ENCODE results near the gene SNTG2.

Gene SNTG2

DNA sequence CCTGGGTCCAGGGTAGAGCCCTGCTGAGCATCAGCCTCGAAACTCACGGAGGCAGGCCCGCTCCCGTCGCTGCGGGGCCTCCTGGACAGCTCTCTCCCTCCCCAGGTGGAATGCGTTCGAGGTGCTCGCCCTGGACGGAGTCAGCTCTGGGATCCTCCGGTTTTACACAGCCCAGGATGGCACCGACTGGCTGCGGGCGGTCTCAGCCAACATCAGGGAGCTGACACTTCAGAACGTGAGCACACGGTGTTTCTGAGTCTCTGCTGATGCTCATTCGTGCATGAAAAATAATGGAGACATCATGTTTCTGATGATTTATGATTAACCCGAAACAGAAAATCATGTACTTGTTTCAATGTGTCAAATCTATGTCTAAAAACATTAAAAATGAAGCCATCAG lies 287.1 kb downstream of the SNTG2 start:
- DNase-seq (ENCODE audit: low spot score): no peak

- no peak for DNase-seq (ENCODE audit: low spot score)
Measured at GRCh38 chr2:1238598-1239138, 288.0 kb downstream of the SNTG2 start.

- no peak for DNase-seq (ENCODE audit: low spot score)
Measured at GRCh38 chr2:1245193-1245592, 294.5 kb downstream of the SNTG2 start.

- no peak for DNase-seq (ENCODE audit: low spot score)
Measured at GRCh38 chr2:1246239-1246638, 295.6 kb downstream of the SNTG2 start.

GRCh38 chr2:1246991-1247390 lies 296.3 kb downstream of the SNTG2 start:
- DNase-seq (ENCODE audit: low spot score): no peak

GRCh38 chr2:1248187-1248586 lies 297.5 kb downstream of the SNTG2 start:
- no peak for DNase-seq (ENCODE audit: low spot score)

- DNase-seq (ENCODE audit: low spot score): no peak
Measured at GRCh38 chr2:1249897-1250687, 299.4 kb downstream of the SNTG2 start.

GRCh38 chr2:1251520-1251919 lies 300.9 kb downstream of the SNTG2 start:
- no peak for DNase-seq (ENCODE audit: low spot score)

DNA sequence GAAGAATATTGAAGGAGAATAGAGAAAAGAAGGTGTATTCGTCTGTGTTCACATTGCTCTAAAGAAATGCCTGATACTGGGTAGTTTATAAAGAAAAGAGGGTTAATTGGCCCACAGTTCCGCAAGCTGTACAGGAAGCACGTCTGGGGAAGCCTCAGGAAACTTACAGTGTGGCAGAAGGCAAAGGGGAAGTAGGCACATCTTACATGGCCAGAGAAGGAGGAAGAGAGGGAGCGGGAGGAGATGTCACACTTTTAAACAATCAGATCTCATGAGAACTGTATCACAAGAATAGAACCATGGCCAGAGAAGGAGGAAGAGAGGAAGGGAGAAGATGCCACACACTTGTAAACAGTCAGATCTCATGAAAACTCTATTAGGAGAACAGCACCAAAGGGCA lies 303.0 kb downstream of the SNTG2 start:
- DNase-seq (ENCODE audit: low spot score): no peak

DNA sequence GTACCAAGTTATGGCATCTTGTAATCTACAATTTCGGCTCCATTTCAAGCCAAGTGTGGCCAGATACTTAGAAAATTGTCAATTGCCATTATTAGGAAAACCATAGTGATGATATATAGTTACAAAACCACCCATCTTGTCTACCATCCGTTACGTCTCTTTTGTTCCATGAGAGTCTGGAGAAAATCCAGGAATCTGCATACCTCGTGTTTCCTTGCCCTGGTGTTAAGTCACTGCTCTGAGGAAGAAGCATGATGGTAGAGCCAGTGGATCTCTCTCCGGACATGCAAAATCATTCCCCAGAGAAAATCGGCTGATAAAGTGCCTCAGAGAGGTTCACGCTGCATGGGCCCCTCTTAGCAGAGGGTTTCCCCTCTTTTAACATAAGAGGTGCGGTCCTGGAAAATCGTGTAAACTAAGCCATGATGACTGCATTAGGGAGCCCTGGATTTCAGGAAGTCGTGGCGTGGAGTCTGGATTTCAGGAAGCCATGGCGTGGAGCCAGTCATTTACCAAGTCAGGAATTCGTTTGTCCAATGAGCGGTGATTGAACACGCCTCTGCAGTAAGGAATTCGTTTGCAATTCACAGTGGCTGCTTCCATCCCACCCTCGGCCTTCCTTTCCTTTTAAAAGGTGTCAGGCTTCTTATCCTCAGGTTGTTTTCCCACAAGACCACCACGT lies 304.2 kb downstream of the SNTG2 start:
- no peak for DNase-seq (ENCODE audit: low spot score)

DNA sequence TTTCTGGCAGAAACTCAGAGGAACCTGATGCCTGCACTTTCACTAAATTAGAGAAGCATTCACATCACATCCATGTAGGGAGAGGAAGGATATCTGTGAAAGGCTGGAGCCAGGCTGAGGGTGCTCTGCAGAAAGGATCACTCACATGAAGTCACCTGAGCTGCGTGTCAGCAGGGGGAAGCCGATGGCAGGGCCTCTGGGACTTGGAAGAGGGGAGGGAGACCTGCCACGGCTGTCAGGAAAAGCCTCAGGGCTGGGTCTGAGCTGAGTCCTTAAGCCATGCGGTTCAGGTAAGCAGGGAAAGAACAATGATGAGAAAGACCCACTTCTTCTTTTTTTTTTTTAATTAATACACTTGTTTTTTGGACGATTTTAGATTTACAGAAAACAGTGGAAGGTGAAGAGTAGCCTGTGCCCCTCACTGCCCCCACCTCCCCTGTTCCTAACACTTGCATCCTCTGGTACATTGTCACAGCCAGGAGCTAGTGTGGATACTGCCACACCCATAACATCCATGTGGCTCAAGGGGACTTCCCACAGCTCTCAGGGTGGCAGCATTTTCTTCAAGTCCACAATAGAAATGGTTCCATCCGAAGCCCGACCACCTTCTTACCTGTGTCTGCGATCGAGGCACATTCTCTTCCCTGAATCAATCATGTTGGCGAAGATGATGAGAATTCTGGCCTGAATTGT lies 306.1 kb downstream of the SNTG2 start:
- no peak for DNase-seq (ENCODE audit: low spot score)

GRCh38 chr2:1257334-1257733 lies 306.7 kb downstream of the SNTG2 start:
- DNase-seq (ENCODE audit: low spot score): no peak

DNA sequence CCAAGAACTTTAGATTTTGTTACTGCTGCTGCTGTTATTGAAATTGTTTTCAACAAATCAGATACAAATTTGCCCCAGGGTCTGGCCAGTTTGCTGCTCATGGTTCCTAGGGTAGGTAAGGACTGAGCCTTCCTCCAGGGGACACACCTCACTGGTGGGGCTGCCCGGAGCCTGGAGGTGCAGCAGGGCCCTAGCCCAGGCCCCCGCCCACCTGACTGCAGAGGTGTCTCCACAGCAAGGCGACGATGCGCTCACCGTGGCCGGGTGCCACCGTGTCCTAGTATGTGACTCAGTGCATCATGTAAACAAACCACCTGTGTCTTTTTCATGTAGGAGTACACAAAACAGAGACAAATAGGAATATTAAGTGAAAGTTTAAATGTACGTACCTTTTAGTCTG lies 309.1 kb downstream of the SNTG2 start:
- no peak for DNase-seq (ENCODE audit: low spot score)

GRCh38 chr2:1262609-1263008 lies 312.0 kb downstream of the SNTG2 start:
- no peak for DNase-seq (ENCODE audit: low spot score)

GRCh38 chr2:1265454-1265853 lies 314.8 kb downstream of the SNTG2 start:
- DNase-seq (ENCODE audit: low spot score): no peak

DNA sequence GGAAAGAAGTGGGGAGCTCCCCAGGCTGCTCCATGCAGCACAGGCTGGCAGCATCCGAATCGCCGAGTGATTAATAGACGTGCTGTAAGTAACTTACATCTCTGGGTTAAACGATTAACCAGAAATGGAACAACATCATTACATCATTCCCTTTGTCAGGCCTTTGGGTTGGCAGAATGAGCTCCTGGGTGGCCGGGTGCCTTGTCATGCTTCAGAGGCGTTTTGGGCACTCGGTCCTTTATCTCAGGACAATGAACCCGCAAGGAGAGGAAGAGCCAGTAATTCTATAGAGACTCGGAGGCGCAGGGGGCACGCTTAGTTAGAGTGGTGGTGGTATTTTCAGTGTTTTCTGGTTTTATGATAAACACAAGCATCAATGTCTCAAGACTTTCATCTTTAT lies 315.7 kb downstream of the SNTG2 start:
- no peak for DNase-seq (ENCODE audit: low spot score)

DNA sequence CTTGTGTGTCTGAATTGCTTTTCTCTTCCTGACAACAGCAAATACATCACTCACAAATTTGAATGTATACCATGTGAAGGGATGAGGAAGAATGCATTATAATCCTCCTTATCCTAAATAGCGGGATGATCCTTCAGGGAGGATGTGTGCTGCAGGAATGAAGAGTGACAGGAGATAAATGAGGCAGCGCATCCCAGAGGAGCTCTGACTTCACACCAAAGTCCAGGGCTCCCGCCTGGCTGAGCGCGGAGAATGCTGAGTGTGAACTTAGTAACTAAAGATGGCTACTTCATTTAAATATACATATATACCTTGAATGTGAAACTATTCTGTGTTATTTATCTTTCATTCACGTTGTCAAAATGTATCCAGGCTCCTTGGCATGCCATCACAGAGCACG lies 317.4 kb downstream of the SNTG2 start:
- no peak for DNase-seq (ENCODE audit: low spot score)

GRCh38 chr2:1269812-1270211 lies 319.2 kb downstream of the SNTG2 start:
- DNase-seq (ENCODE audit: low spot score): no peak

GRCh38 chr2:1272835-1273234 lies 322.2 kb downstream of the SNTG2 start:
- no peak for DNase-seq (ENCODE audit: low spot score)

DNA sequence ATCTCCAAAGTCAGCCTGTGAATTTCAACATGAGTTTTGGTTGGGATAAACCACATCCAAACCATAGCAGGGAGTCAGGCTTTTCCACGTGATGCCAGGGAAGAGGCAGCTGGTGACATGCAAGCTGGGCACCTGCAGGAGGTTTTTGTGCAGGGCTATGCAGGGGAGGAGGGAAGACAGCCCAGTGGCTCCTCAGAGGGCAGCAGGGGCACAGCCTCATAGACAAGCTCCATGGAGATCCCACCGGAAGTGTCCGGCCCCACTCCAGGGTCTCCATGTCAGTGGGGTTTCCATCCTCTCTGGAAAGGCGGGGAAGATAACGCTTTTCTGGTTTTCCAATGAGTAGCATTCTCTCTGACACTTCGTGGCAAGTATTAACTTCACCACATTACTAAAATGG lies 327.0 kb downstream of the SNTG2 start:
- no peak for DNase-seq (ENCODE audit: low spot score)

GRCh38 chr2:1278125-1278524 lies 327.5 kb downstream of the SNTG2 start:
- no peak for DNase-seq (ENCODE audit: low spot score)

DNA sequence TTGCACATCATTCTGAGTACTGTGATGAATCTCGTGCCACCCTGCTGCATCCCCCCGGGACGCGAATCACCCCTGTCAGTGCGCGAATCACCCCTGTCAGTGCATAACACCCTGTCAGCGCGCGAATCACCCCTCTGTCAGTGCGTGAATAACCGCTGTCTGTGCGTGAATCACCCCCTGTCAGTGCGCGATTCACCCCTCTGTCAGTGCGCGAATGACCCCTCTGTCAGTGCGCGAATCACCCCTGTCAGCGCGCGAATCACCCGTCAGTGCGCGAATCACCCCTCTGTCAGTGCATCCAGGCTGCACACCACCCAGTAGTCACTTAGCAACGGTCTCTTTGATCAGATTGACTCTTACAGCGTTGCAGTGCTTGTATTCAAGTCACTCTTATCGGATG lies 328.2 kb downstream of the SNTG2 start:
- DNase-seq (ENCODE audit: low spot score): no peak

DNA sequence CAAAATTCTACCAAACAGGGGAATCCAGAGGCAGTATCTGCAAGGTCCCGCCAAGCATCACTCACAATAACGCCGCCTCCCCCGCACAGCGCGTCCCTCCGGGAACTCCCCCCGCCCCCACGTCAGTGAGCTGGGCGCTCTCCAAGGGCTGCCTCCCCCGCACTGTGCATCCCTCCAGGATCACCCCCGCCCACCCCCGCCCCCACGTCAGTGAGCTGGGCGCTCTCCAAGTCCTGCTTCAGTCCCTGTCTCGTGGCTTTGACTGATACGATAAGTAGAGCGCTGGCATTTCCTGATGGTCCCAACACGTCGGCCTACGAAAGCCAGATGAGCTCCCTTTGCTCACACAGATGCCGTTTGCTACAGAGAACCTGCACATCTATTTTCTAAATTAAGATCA lies 331.9 kb downstream of the SNTG2 start:
- DNase-seq (ENCODE audit: low spot score): no peak

Data from SW480 (cell line).